ENCODE measurements around the gene PTK7. TPM values are rescaled to one million over a fixed set of nuclear protein-coding genes. Genes with fewer than 3 reads are reported as not detected.

PTK7 gene
- total and polyA plus RNA-seq, 2 donors (not counting 3 experiments of a cell fraction or from before 2014, with no cell fraction given): 41.9 to 65.6 TPM

DNA sequence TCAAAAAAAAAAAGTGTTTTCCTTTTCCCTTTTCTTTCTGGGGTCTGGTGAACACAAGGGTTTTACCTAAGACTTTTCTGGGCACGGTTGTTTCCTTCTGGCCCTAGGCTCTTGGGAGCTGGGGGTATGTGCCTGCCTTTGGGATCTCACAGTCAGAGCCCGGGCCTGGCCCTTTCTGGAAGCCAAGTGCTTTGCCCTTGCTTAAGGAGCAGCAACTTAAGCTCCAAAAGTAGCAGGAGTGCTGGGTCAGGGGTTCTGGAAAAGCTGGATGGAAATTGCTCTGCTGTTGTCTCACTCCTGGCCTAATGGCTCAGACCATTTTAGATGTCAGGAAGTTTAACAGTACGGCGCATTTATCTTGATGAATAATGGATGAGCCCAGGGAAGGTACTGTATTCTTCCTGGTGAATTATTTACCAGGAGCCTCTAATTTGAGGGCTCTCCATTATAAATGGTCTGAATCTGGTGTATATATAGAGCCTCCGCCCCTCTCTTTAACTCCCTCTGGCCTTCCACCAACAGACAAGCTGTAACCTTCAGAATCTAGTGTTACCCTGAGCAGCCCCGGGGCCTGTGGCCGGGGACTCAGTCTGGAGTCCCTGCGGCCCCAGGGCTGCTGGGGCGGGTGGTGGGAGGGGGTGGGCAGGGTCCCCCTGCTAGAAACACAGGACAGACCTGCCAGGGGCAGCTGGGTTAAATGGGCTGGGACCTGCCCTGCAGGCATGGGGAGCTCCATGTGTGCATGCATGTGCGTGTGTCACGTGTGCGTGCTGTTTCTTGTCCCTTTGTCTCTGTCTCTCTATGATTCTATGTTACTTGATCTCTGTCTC, 37.5 kb downstream of the PTK7 start:
- Histone ChIP-seq H3K4me1 (ENCODE audit: control insufficient read depth, extremely low read depth, insufficient read depth, low read length) (no peaks in the 10 kb centered on the region), H3K9me3 (replicated peaks; ENCODE audit: control insufficient read depth, insufficient read depth, low read length) (no peaks in the 10 kb centered on the region), H3K27ac (ENCODE audit: insufficient read depth, low read depth, low read length) (no peak overlapping the region), H3K27me3 (ENCODE audit: control insufficient read depth in 2 of 2, insufficient read depth in 2 of 2, low read length in 2 of 2) (no peaks in the 10 kb centered on the region), H2AFZ (ENCODE audit: low read depth, low read length) (no peak overlapping the region), H3K9me1 (replicated peaks; ENCODE audit: control insufficient read depth, extremely low read depth, insufficient read depth, low read length) (no peaks in the 10 kb centered on the region), H3K79me2 (ENCODE audit: control insufficient read depth, insufficient read depth, low read length) (no peaks in the 10 kb centered on the region), H3K4me3 (replicated peaks in 1 of 3; ENCODE audit: insufficient read depth in 1 of 3, low read depth in 1 of 3, low read length in 3 of 3) (no peak overlapping the region), H3K36me3 (ENCODE audit: control insufficient read depth in 2 of 2, extremely low read depth in 1 of 2, insufficient read depth in 2 of 2, low read length in 2 of 2) (no peaks in the 10 kb centered on the region), H3K9ac (replicated peaks; ENCODE audit: extremely low read depth, insufficient read depth, low read length) (no peak overlapping the region), H3K4me2 (ENCODE audit: insufficient read depth, low read length) (no peak overlapping the region), H4K20me1 (replicated peaks; ENCODE audit: control insufficient read depth, extremely low read depth, insufficient read depth, low read length) (no peaks in the 10 kb centered on the region)
- FAIRE-seq: no peak
- CTCF ChIA-PET: interaction anchor here (1.9 kb wide), 1 partner anchor 30 kb away, joined by 6 read pairs; no protein-coding TSS in a partner anchor
- TF ChIP-seq EZH2 (IDR thresholded peaks at IDR 0.05; ENCODE audit: borderline replicate concordance, low read depth, low read length, severe bottlenecking): no peak
- no peak for TF ChIP-seq GATA2 (IDR thresholded peaks at IDR 0.05; ENCODE audit: insufficient read depth, insufficient read length, low read depth, low read length)
- TF ChIP-seq, protein P1, sequence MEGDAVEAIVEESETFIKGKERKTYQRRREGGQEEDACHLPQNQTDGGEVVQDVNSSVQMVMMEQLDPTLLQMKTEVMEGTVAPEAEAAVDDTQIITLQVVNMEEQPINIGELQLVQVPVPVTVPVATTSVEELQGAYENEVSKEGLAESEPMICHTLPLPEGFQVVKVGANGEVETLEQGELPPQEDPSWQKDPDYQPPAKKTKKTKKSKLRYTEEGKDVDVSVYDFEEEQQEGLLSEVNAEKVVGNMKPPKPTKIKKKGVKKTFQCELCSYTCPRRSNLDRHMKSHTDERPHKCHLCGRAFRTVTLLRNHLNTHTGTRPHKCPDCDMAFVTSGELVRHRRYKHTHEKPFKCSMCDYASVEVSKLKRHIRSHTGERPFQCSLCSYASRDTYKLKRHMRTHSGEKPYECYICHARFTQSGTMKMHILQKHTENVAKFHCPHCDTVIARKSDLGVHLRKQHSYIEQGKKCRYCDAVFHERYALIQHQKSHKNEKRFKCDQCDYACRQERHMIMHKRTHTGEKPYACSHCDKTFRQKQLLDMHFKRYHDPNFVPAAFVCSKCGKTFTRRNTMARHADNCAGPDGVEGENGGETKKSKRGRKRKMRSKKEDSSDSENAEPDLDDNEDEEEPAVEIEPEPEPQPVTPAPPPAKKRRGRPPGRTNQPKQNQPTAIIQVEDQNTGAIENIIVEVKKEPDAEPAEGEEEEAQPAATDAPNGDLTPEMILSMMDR (IDR thresholded peaks at IDR 0.05; ENCODE audit: extremely low read depth in 1 of 2, insufficient read depth in 1 of 2, low read depth in 1 of 2, low read length in 2 of 2): no peak
- TF ChIP-seq, protein P2, sequence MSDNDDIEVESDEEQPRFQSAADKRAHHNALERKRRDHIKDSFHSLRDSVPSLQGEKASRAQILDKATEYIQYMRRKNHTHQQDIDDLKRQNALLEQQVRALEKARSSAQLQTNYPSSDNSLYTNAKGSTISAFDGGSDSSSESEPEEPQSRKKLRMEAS (IDR thresholded peaks at IDR 0.05; ENCODE audit: insufficient read depth, insufficient read length): no peak
- no peak for TF ChIP-seq POLR2A (IDR thresholded peaks at IDR 0.05; ENCODE audit: low read depth, low read length)
- TF ChIP-seq FOS (IDR thresholded peaks at IDR 0.05; ENCODE audit: borderline replicate concordance, insufficient read depth, low read length): no peak
- TF ChIP-seq JUN (IDR thresholded peaks at IDR 0.05; ENCODE audit: borderline replicate concordance, insufficient read depth, insufficient read length, low read depth): no peak
- TF ChIP-seq MYC (IDR thresholded peaks at IDR 0.05; ENCODE audit: low read depth, low read length): no peak
- TF ChIP-seq POLR2AphosphoS5 (IDR thresholded peaks at IDR 0.05; ENCODE audit: insufficient read depth, low read depth, low read length): no peak
- no peak for DNase-seq (ENCODE audit: low read depth, low spot score)
- intact Hi-C loops (cut with micrococcal nuclease) (no loop called here), dilution Hi-C loops (cut with MboI; ENCODE audit: extremely low pct_ligation_motif_present, low sequenced_read_pairs) (no loop called here)
- no TSS peak for BruUV-seq (replicated peaks)
- POLR2A ChIA-PET: interaction anchor here (0.5 kb wide), 1 partner anchor 90 kb away, joined by 3 read pairs; no protein-coding TSS in a partner anchor
